GM19193 (cell line): ENCODE data around the gene TMEM80.
A peak's percentile ranks its signal among the peaks of the same experiment; 100 is the strongest.

ENCODE experiments used
- POLR2A ChIP-seq: IDR thresholded peaks from 4 replicates; pipeline ENCODE4 v1.6.1; 2011; ENCODE audit not compliant: insufficient read depth, insufficient read length; ENCODE audit errors: extremely low read depth

TMEM80 gene

GRCh38 chr11:742571-743201 lies 47.1 kb downstream of the TMEM80 start:
- no peak for TF ChIP-seq POLR2A

DNA sequence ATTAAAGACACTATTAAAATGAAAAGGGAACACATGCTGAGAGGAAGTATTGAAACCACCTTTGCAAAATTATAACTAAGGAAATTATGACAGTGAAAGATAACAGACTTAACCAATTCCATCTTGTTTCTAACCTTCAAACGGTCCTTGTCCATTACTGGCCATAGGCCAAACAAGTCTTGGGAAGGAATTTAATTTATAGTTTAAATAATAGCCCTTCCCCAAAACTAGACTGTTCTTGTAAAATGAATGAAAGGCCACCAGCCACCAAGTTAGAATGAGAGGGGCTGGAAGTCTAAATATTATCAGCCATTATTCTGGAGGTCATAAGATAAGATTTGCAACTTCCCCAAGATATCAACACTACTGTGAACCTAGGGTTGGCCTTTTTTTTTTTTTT lies 49.8 kb downstream of the TMEM80 start:
- TF ChIP-seq POLR2A: no peak

- TF ChIP-seq POLR2A: no peak
Measured at GRCh38 chr11:746289-747157, 50.9 kb downstream of the TMEM80 start.

- peak; percentile 76 for TF ChIP-seq POLR2A
Measured at GRCh38 chr11:747158-748006, 51.8 kb downstream of the TMEM80 start, which contains the start of gene TALDO1. TALDO1 (plus strand) TSS chr11:747464; CDS start chr11:747482, 18 bp downstream.

GRCh38 chr11:748007-748359 lies 52.4 kb downstream of the TMEM80 start:
- no peak for TF ChIP-seq POLR2A

DNA sequence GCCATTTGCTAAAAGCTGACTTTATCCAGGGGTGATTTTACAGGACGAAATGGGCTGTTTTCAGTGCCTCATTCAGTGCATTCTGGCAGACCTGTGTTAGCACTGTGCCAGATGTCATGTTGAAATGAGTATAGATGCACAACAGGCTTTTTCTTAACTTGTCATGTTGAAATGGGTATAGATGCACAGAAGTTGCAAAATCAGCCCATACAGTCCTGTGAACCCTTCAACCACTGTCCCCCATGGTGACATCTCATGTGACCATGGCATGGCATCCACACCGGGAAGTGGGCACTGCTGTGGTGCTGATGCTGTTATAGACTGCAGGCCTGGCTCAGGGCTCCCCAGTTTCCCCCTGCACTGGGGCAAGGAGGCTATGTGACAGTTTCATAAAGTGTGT lies 54.1 kb downstream of the TMEM80 start:
- no peak for TF ChIP-seq POLR2A
